ENCODE data around the gene DYRK4. TPM values are rescaled to one million over a fixed set of nuclear protein-coding genes. Genes with fewer than 3 reads are reported as not detected.

The DYRK4 gene
- total RNA-seq, 1 donor from 2014 or later, result 28.5 TPM

DNA sequence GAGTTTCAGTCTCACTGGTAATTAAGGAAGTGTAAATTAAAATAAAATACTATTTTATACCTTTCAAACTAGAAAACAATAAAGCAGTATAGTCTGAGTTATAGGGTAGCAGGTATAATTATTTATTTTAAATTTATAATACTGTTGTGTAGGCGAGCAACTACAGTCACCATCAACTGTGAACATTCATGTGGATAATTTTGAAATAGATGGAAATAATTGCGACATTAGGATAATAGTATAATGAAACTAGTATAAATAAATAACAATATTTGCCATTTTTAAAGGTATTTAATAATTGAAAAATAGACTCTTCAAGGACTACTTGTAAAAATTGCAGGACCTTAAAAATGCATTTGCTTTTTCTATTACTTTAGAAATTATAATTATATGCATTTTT, 3.8 kb upstream of the DYRK4 start:
- intact Hi-C loops (cut with micrococcal nuclease), result no loop called here

DNA sequence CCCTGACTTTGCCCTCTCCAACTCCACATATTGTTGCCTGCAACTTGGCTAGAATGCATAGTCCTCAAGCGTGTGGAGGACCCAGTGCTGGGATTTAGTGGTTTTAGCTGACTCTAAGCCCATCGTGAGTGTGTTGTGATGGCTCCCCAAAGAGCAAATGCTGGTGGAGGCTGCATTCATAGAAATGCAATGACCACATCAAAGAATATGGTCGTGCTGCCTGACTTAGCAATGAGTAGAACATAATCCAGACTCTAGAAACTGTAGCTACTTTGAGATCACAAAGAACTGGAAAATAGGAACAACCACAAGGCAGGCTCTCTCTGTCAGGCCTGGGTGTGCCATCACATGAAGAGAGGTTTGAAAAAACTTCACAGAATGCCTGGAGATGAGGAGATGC, 1.3 kb downstream of the DYRK4 start:
- intact Hi-C loops (cut with micrococcal nuclease), result loop anchor here (2.0 kb wide), 1 partner anchor 41 kb away; no protein-coding TSS in a partner anchor

DNA sequence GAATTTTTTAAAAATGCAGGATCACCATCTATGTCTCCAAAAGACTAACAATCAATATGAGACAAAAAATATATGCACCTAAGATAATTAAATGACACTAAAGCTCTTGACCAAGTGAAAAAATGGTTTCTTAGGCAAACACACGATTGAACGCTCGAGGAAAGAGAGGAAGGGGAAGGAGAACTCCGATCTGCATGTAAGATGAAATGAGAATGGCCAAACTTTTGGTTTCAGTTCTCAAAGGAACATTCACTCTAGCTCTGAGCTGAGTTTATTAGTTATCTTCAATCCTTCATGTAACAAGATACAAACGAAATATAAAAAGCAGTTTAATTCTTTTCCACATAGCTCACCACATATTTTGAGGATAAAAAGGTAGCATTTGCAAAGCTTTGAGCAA, 2.8 kb downstream of the DYRK4 start:
- intact Hi-C loops (cut with micrococcal nuclease), result no loop called here

DNA sequence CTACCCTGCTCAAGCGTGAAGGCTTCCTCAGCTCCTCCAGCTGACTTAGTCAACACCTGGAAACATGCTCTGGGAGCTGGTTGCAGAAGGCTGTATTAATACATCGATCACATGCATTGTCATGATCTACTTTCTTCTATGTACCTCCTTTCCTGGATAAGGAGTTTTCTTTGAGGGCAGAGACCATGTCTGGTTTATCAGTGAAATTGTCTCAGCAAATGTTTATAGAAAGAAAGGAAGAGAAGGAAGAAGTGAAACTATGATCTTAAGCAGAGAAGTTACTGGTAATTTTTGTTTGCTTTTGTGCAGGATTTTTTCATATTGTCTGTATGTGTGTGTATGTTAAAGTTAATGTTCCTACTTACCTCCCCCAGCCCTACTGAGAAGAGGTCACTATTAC, 4.5 kb downstream of the DYRK4 start:
- intact Hi-C loops (cut with micrococcal nuclease), result no loop called here

DNA sequence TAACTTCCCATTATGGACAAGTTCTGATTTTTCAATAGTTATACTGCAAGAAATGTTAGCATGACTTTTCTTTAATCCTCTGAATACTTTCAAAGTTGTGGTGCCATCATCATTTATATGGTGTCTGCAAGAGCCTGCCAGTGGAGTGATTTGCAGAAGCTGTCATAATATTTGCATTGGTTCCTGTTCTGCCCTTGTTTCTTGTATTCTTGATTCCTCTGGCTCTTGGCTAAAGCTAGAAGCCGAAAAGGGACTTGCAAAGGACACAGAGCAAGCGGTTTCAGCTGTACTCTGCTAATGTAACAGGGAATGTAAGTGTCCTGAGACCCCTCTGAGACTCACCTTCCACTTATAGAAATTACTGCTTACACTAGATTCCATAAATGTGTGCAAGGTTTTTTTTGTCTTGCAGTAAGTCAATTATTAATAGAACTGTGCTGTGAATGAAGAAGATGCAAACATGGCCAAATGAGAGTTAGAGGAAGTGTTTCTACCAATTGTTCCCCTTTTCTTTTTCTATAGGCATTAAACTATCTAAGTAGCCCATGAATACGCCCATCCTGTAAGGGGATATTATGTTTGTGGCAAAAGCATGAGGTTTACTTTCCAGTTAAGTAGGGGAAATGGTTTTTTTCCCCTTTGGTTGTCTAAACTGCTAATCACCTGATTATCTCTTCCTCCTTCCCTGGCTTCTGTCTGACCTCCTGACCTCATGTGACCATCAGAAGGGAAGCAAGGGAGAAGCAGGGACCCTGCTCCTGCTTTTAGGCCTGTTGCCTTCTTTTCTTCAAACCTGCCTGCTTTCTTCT, 5.3 kb downstream of the DYRK4 start:
- intact Hi-C loops (cut with micrococcal nuclease), result no loop called here

DNA sequence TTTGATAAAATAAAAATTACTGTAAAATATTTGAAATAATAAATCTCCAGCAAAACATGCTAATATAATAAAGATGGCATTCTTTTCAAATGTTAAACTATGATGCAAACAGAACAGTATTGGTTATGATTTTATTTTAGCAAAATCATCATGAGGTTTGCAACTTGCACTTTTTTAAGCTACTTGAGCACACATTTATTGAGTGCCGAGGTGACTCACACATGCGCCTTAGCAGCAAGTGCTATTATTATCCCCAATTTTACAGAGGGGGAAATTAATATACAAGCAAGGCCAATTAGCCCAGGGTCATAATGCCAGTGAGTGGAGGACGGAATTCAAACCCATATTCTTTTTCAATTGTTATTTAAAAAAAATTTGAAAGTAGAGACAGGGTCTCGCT, 7.3 kb downstream of the DYRK4 start:
- intact Hi-C loops (cut with micrococcal nuclease), result no loop called here

DNA sequence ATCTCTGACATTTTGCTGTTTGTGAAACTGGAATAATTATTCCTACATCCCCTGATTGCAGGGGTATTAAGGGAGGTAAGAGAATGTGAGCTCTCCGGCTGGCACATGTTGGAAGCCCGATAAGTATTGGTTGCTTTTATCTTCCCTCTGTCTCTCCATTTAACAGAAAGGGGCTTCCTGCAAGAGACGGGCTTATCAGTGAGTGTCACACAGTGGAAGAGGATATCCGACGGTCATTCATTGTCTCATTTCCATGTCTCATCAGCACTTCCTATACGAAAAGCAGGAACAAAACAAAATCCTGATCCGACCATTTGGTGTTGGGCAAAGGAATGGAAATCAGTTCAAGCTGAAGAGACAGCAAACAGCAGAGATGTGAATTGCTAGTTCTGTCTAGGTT, 10.7 kb downstream of the DYRK4 start:
- intact Hi-C loops (cut with micrococcal nuclease), result no loop called here

DNA sequence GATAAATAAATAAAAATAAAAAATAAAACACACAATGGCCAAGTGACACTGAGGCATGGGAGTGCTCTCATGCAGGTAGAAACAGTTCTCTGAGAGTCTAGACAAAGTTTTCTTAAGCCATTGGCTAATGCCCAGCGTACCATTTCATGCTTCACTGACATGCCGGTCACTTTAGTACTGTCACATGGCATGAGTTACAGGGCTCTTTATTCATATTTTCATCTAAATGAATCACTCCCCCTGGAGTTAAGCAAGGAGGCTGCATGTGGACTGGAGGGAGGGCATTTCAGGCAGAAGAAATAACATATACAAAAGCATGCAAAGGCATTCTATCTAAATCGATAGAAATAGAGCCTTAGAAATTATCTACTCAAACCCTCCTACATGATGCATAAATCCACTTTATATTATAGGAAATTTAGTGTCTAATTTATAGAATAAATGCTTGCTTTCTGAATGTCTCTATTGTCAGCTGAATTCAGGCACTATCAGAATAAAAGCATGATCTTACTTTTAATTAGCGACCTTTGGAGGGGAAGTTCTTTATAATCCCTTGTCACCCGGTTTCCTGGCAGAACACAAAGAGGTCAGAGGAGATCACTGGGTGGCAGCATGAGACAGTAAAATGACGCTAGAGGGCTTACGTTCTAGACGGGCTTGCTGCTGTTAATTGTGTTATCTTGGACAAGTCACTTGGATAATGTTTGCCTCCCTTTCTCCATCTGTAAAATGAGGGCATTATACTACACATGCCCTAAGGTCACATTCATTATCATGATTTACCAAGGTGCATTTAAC, 17.5 kb downstream of the DYRK4 start:
- intact Hi-C loops (cut with micrococcal nuclease), result loop anchor here (1.0 kb wide), 1 partner anchor 179 kb away; no protein-coding TSS in a partner anchor

DNA sequence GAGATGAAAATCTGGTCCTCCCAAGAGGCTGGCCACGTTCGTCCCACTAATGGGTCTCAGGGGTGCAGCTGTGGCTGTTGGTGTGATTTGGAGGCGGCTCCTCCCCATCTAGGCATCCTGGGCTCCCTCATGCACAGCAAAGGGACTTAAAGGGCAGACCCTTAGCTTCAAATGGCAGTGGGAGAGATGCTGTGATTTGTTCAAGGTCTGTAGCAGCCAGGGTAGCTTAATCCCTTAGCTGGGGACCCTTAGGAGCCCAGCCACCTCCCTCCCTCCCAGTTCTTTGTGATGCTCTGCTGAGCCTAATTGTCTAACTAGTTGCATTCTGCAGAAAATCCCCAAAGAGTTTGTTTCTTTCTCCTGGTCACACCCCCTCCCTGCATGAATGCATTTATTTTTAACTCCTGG, 18.3 kb downstream of the DYRK4 start:
- intact Hi-C loops (cut with micrococcal nuclease), result no loop called here

DNA sequence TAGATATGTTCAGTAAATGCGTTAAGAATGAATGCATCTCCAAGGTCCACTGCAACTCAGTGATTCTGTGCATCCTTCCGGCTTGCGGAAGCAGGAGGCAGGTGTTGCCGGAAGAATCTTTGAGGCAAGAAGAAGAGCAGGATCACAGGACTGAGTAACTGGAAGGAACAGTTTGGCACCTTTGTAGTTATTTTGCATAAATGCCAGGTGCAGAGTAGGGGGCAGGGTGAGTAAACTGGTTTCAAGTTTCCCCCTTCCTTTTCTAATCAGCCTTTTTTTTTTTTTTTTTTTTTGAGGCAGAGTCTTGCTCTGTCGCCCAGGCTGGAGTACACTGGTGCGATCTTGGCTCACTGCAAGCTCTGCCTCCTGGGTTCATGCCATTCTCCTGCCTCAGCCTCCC, 22.3 kb downstream of the DYRK4 start:
- intact Hi-C loops (cut with micrococcal nuclease), result no loop called here

DNA sequence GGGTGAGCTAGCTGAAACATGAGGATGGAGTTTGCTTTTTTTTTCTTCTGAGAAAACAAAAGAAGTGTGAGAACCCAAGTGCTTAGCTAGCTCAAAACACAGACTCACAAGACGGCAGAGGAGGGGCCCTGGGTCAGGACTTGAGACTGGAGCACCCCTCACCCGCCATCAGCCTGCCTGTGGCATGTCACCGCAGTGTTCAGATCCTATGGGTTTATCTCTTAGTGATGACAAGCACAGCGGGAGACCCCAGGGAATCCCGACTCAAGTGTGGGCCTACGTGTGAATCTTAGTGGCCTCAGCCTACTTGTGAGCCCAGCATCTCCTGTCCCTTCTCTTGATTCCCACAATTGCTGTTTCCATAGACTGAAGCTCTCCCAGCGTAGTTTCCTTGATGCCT, 22.9 kb downstream of the DYRK4 start:
- intact Hi-C loops (cut with micrococcal nuclease), result no loop called here

DNA sequence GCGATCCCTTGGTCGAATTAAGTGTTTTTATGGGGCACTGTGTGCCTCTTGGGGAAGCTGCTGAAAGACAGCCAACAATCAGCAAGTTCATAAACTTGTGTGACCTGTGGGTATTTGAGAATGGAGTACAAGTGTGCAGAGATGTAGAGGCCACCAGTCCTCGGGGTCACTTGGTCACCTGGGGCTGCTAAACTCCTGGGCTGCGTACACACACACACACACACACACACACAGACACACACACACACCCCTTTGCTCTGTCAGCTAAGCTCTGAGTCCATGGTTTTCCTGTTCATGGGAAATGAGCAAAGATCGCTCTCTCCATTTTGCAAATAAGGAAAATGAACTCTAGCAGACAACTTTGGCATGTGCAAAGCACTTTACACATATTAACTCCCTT, 24.5 kb downstream of the DYRK4 start:
- intact Hi-C loops (cut with micrococcal nuclease), result no loop called here

DNA sequence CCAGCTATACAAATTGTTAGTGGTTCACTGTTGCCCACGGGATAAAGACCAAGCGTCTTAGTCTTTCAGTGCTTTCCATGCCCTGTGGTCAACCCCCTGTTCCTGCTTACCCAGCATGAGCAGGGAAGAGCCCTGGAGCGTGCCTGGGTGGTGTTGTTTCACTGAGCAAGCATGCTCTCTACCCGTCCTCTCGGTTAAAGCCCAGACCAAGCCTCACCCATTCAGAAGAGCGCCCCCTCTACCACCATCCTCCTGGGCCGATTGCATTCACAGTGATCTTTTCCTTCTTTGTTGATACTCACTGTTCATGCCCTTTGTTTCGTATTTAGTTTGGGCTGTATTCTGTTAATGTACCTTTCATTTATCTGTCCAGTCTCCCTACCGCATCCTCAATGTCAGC, 25.1 kb downstream of the DYRK4 start:
- intact Hi-C loops (cut with micrococcal nuclease), result no loop called here

DNA sequence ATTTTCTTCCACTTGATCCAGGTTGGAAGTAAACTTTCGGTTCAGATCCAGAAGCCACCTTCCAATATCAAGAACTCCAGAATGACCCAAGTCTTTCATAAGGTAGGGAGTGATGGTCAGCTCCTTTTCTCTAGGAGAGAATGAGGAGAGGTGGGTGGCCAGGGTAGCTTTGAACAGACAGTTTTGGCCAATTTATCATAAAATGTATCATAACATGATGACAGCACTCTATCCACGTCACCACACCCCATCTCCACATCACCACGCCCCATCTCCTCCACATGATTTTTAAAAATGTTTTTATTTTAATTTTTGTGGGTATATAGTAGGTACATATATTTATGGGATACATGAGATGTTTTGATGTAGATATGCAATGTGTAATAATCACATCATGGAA, 26.9 kb downstream of the DYRK4 start:
- intact Hi-C loops (cut with micrococcal nuclease), result no loop called here

DNA sequence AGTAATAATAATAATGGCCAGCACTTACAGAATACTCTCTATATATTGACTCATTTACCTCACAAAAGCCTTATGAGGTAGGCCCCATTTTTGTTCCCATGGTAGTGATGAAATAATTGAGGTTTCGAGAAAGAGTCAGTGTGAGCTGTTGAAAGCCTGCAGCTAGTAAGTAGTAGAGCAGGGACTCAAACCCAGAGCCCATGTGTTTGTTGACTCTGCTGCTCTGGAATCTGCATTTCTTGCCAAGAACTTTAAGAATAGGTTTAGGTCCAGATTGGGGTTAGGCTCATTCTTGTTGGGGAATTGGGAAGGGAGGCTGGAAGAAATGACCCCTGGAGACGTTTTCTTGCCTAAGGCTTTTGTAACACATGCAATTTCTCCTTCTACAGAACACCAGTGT, 27.9 kb downstream of the DYRK4 start:
- intact Hi-C loops (cut with micrococcal nuclease), result no loop called here

DNA sequence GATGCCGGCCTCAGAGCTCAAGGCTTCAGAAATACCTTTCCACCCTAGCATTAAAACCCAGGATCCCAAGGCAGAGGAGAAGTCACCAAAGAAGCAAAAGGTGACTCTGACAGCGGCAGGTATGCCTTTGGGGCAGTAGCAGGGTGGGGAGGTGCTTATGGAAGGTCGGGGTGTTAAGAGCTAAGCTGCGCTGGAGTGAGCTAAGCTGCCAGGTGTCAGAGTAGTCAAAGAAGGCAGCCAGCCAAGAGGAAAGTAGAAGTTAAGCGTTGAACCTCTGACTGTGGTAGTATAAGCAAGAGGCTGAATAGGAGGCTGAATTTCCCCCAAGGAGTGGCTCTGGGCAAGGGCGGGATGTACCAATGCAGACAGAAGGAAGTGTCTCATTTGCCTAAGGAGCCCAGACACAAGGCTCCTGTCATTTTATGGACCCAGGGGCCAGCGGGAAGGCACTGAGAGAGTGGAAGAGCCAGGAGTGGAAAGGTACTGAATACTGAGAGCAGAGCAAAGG, 29.2 kb downstream of the DYRK4 start:
- intact Hi-C loops (cut with micrococcal nuclease), result no loop called here

DNA sequence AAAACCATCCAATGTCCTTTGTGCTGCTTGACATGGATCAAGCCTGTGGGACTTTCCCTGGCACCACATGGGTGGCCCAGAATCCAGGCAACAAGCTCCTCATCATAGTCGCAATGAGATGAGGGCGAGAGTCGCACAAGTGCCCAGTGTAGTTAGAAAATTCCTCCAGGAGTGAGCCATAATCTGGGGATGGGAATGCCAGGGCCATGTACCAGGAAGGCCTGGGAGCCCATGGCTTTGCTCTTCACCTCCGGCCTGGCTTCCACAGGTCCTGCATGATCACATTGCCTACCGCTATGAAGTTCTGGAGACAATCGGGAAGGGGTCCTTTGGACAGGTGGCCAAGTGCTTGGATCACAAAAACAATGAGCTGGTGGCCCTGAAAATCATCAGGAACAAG, 33.9 kb downstream of the DYRK4 start:
- intact Hi-C loops (cut with micrococcal nuclease), result no loop called here

DNA sequence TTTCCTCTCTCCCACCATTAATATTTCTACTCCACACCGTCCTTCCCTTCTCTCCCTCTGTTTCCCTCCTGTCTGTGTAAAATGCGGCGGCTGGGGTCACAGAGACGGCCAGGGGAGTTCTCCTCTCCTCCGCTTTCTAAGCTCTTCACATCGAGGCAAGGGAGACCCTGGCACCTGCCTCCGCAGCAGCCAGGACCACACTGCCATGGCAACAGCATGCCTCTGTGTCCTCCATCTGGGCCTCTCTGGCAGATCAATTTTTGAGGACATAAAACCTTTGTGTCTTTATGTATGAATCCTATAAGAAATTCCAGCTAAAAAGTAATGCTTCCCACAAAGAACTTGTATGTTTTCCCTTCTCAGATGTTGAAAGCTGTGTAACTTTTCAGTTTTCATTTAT, 41.4 kb downstream of the DYRK4 start:
- intact Hi-C loops (cut with micrococcal nuclease), result no loop called here

DNA sequence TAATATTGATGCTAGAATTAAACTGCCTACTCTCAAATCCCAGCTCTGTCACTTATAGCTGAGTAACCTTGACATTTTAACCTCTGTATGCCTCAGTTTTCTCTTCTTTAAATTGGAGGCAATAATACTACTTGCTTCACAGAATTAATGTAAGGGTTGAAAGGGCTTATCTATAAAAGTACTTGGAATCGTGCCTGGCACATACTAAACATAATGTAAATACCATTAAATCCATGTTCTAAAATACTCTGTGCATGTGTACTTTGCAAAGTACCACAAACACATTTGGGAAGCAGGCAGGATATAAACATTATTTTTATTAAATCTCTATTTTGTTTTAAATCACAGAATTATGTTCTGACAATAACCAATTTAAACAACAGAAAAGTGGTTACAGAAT, 41.9 kb downstream of the DYRK4 start:
- intact Hi-C loops (cut with micrococcal nuclease), result loop anchor here (1.0 to 2.0 kb wide), 5 partner anchors 41 to 251 kb away; partner anchors contain the start of genes AKAP3, DYRK4, NDUFA9 and RAD51AP1

DNA sequence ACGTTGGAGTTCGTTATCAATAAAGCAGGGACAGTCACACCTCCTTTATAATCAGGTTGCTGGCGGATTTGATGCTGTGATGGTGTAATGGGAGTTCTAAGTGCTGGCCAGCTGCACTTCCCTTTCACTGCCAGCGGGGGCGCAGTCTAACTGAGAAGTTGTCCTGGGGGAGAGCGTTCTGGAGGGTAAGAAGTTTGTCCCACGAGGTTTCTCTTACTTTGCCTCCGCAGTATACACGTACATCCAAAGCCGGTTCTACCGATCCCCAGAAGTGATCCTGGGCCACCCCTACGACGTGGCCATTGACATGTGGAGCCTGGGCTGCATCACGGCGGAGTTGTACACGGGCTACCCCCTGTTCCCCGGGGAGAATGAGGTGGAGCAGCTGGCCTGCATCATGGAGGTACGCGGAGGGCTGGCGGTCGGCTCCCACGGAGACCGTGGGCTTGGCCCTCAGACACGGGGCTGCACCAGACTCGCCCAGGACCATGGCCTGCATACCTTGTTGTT, 42.7 kb downstream of the DYRK4 start:
- intact Hi-C loops (cut with micrococcal nuclease), result loop anchor here (1.0 to 2.0 kb wide), 5 partner anchors 42 to 250 kb away; partner anchors contain the start of genes AKAP3, DYRK4, NDUFA9 and RAD51AP1

DNA sequence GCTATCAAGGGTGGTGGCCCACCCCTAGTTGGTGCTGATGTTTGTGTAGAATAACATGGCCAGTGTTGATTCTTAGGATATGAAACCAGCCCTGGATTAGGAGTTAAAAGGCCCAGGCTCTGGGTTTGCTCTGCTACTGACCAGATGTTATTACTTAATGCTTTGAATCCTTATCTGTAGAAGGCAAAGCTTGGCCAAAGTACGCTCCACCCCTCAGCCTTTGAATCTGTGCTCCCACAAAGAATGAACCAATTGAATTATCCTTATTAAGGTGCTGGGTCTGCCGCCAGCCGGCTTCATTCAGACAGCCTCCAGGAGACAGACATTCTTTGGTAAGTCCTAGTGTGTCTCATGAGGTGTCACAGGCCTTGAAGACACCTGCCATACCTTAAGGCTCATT, 45.0 kb downstream of the DYRK4 start:
- intact Hi-C loops (cut with micrococcal nuclease), result no loop called here

DNA sequence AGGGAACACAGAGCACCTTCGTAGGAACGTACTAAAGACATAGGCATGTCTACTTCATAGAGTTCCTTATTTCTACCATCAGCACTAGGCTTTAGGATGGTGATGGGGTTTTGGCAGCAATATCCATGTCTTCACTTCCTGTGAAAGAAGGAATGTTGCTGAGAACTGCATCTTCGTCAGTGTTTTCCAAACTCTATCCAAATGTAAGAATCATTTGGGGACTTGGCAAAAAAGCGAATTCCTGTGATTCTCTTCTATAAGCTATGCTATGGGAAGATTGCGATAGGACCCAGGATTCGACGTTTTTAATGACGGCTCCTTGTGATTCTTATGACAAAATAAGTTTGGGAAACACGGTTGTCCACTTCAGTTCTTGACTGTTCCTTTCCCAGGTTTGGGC, 47.1 kb downstream of the DYRK4 start:
- intact Hi-C loops (cut with micrococcal nuclease), result no loop called here
